Fibroblast of pulmonary artery (primary cell): Measurements from ENCODE around the gene GPX4.

Experiments
- DNase-seq: peaks from one replicate; pipeline ENCODE4 v3.0.0-alpha.2; 2010; ENCODE audit warnings: low read depth
- H3K4me3 ChIP-seq: replicated peaks from 2 replicates; pipeline ENCODE4 v1.5.1; 2011; ENCODE audit warnings: low read depth, mild to moderate bottlenecking, control low read depth, low read length, moderate library complexity
- CTCF ChIP-seq: IDR thresholded peaks from 2 replicates; pipeline ENCODE4 v1.5.1; 2011; ENCODE audit warnings: mild to moderate bottlenecking, control low read depth, low read length, inconsistent platforms; ENCODE audit errors: missing control alignments

Gene GPX4

GRCh38 chr19:1140272-1141027 lies 36.7 kb downstream of the GPX4 start:
- H3K4me3 ChIP-seq, result no peak overlapping the region
- DNase-seq, result no peak
- TF ChIP-seq CTCF, result no peak

- DNase-seq, result no peak
- TF ChIP-seq CTCF, result no peak
- no peak overlapping the region for H3K4me3 ChIP-seq
These were observed 38.1 kb downstream of the GPX4 start for GRCh38 chr19:1141944-1142343.

GRCh38 chr19:1143828-1144399 lies 40.1 kb downstream of the GPX4 start:
- H3K4me3 ChIP-seq, result no peak overlapping the region
- TF ChIP-seq CTCF, result no peak
- no peak for DNase-seq

- no peak for TF ChIP-seq CTCF
- no peak for DNase-seq
- no peak overlapping the region for H3K4me3 ChIP-seq
These were observed 40.9 kb downstream of the GPX4 start for GRCh38 chr19:1144741-1145140.

GRCh38 chr19:1145635-1146411 lies 42.0 kb downstream of the GPX4 start:
- no peak for TF ChIP-seq CTCF
- no peak for DNase-seq
- no peak overlapping the region for H3K4me3 ChIP-seq

GRCh38 chr19:1146412-1146699 lies 42.6 kb downstream of the GPX4 start:
- no peak for DNase-seq
- H3K4me3 ChIP-seq, result no peak overlapping the region
- no peak for TF ChIP-seq CTCF
